HG03378 (cell line): ENCODE results near the gene RASIP1.
"Not testable (repeated sequence)": the region's sequence is repeated elsewhere in the genome, so short reads cannot be mapped to it uniquely, and the experiment has no call there.

Experiments used
- ATAC-seq: cut with Tn5 transposase; IDR thresholded peaks from one replicate; pipeline ENCODE4 v1.9.1; 2021; ENCODE audit warnings: mild to moderate bottlenecking, moderate library complexity; ENCODE audit not compliant: unreplicated experiment

RASIP1 gene, protein sequence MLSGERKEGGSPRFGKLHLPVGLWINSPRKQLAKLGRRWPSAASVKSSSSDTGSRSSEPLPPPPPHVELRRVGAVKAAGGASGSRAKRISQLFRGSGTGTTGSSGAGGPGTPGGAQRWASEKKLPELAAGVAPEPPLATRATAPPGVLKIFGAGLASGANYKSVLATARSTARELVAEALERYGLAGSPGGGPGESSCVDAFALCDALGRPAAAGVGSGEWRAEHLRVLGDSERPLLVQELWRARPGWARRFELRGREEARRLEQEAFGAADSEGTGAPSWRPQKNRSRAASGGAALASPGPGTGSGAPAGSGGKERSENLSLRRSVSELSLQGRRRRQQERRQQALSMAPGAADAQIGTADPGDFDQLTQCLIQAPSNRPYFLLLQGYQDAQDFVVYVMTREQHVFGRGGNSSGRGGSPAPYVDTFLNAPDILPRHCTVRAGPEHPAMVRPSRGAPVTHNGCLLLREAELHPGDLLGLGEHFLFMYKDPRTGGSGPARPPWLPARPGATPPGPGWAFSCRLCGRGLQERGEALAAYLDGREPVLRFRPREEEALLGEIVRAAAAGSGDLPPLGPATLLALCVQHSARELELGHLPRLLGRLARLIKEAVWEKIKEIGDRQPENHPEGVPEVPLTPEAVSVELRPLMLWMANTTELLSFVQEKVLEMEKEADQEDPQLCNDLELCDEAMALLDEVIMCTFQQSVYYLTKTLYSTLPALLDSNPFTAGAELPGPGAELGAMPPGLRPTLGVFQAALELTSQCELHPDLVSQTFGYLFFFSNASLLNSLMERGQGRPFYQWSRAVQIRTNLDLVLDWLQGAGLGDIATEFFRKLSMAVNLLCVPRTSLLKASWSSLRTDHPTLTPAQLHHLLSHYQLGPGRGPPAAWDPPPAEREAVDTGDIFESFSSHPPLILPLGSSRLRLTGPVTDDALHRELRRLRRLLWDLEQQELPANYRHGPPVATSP

DNA sequence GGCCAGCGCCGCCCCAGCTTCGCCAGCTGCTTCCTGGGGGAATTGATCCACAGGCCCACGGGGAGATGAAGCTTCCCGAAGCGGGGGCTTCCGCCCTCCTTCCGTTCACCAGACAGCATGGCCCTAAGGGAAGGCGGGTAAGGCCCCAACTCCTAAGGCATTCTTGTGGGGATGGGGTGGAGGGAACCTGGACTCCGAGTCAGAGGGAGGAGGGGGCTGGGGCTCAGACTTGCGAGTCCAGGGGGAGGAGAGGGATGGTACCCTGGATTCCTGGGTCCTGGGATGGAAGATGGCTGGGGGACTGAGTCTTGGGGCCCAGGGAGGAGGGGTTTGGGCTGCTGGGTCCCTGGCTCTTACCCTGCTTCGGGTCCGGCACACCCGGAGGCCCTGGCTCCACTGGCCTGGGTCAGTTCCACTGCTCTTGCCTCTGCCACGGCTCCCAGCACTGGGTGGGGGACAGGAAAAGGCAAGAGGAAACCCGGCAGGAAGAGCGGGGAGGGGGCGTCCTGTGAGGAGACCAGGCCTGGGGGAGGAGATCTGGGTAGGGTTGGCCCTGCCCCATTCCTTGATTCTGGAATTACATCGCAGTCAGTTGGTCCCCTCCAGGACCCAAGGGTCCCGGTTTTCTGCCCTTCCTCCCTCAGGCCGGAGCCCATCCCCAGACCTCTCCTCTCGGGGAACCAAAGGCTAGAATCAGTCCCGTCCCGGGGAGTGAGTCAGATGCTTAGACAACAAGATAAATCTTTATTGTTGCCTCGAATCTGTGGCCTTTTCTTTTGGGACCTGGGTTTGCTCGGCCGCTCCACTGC, at the start of gene RASIP1:
RASIP1 (minus strand) TSS at position 447 of the 809 bp plus-strand sequence; CDS start at position 119, 328 bp downstream.
- ATAC-seq, result no peak

DNA sequence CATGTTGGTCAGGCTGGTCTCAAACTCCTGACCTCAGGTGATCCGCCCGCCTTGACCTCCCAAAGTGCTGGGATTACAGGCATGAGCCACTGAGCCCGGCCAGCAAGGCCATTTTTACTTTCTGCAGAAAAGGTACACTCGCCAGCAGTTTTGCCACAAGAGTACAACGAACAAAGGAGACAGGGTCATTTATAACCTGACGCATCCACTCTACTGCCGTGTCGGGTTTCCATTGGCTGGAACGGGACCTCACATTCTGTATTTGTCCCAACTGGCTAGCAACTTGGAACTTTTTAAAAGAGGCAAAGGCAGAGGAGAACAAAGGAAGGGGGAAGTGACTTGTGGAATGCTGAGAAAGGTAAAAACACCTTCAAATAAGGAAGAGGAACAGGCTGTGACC, 46.9 kb upstream of the RASIP1 start:
- ATAC-seq, result not testable (repeated sequence)

DNA sequence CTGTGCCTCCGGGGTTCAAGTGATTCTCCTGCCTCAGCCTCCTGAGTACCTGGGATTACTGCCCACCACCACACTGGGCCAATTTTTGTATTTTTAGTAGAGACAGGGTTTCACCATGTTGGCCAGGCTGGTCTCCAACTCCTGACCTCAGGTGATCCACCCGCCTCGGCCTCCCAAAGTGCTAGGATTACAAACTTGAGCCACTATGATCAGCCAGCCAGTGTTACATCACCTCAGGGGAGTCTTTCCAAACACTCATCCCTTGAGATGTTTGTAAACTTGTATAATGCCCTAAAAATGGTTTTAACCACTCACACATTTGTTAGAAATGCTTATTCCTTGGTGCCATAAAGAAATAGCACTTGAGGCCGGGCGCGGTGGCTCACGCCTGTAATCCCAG, 46.0 kb upstream of the RASIP1 start:
- ATAC-seq, result not testable (repeated sequence)

DNA sequence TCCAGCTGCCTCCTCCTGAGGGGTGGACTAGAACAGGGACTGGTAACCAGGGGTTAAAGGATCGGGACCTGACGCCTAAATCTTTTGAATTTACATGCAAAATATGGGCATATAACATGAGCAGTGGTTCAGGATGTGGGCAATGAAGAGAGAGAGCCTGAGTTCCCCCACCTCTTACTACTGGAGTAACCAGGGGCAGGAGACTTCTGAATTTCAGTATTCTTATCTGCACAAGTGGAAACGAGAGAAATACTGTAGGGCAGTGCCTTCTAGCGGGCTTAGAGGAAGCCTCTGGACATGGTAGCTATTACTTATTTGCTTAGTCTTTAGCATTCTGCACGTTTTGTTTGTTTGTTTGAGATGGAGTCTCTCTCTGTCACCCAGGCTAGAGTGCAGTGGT, 44.1 kb upstream of the RASIP1 start:
- ATAC-seq, result no peak

DNA sequence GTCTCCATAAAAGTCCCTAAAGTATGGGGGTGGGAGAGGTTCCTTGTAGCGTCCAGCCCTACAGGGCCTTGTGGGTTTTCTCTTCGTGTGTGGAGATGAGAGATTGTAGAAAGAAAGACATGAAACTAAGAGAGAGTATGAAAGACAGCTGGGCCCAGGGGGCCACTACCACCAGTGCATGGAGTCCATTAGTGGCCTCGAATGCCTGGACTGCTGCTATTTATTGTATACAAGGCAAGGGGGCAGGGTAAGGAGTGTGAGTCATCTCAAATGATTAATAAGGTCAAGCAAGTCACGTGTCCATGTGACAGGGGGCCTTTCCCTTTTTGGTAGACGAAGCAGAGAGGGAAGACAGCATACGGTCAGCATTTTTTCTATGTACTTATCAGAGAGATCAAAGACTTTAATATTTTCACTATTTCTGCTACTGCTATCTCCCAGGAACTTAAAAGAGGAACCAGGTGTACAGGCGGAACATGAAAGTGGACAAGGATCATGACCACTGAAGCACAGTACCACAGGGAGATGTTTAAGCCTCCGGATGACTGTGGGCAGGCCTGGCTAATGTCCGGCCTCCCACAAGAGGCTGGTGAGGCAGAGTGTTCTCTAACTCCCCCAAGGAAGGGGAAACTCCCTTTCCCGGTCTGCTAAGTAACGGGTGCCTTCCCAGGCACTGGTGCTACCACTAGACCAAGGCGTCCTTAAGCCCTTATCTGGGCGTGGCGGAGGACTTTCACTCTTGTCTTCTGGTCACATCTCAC, 40.4 kb upstream of the RASIP1 start:
- ATAC-seq, result no peak

DNA sequence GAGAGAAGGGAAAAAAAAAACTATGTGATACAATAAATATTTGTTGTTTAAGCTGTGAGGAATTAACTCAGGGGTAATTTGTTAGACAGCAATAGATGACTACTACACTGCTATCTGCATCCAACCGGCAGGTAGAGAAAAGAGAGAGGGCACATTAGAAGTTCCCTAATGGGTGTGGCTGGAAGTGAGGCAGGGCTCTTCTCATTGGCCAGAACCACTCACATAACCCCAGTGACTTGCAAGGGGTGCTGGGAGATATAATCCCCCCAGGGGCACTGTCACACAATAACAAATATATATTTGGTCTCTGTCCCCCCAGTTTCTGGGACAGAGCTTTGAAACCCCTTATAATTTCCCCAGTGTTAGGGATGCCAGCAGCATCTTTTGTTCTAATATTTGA, 39.2 kb upstream of the RASIP1 start:
- ATAC-seq, result no peak

DNA sequence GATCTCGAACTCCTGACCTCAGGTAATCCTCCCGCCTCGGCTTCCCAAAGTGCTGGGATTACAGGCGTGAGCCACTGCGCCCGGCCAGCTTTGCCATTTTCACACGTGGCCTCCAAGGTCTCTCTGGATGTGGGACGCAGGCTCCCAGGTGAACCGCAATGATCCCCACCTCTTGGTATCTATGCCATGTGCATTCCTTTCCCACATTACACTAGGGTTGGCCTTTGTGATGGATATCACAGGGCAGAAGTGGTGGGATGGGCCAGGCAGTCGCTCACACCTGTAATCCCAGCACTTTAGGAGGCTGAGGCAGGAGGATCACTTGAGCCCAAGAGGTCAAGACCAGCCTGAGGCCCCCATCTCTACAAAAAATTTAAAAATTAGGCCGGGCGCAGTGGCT, 37.3 kb upstream of the RASIP1 start:
- ATAC-seq, result no peak

DNA sequence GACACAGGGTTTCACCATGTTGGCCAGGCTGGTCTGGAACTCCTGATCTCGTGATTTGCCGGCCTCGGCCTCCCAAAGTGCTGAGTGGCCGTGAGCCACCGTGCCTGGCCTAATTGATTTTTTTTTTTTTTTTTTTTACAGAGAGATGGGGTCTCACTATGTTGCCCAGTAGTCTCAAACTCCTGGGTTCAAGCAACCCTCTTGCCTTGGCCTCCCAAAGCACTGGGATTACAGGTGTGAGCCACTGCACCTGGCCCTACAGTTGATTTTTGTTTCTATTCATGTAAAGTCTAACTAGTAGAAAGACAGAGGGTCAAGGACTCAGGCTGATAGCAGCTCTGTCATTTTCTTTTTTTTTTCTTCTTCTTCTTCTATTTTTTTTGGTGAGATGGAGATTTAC, 36.7 kb upstream of the RASIP1 start:
- no peak for ATAC-seq

DNA sequence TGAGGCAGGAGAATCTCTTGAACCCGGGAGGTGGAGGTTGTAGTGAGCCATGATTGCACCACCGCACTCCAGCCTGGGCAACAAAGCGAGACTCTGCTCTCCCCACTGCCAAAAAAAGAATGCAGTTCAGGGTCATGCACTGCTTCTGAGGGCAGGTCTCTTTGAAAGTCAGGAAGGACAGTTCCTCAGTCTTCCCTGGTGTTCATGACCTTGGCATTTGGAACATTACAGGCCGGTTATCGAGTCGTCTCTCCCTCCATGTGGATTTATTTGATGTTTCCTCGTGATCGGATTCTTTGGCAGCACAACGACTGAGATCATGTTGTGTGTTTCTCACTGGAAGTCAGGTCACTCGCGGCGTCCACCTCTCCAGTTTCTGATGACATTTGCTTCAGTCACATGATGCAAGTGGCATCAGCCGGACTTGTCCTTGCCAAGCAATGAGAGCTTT, 32.1 kb upstream of the RASIP1 start:
- ATAC-seq, result no peak

DNA sequence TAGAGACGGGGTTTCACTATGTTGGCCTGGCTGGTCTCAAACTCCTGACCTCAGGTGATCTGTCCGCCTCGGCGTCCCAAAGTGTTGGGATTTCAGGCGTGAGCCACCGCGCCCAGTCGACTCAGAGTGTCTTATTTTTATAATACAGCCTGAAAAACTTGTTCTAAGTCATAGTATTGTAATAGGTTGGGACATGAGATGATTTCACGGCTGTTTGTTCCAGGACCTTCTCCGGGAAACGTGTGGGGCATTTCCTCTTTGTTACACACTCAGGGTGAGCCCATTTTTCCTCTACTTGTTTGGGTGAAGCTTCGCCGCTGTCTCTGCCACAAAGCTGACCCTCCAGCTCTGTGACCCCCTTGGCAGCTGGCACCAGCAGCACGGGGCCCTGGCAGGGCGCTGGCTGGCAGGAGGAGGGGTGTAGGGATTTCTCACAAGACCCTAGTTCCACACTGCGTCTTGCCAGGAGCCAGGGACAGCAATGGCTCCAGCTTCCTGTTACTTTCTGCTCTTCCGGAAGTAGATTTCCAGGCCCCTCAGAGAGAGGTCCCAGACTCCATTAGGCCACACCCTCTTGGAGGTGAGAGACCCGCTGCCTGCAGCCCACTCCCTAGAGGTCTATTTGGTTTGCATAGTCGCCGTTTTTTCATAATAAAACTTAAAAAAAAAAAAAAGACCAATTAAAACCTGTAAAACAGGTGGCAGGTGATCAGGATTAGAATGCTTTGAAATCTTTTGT, 30.5 kb upstream of the RASIP1 start:
- no peak for ATAC-seq

DNA sequence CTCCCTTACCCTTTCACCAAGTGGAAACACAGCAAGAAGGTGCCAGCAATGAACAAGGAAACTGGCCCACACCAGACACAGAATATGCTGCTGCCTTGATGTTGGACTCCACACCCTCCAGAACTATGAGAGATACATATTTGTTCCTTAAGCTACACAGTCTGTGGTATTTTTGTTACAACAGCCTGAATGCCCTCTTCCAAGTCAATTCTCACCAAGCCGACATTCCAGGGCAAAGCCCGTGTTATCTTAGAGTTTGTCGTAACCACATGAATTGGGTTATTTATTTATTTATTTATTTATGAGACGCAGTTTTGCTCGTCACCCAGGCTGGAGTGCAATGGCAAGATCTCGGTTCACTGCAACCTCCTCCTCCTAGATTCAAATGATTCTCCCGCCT, 29.9 kb upstream of the RASIP1 start:
- ATAC-seq, result no peak

DNA sequence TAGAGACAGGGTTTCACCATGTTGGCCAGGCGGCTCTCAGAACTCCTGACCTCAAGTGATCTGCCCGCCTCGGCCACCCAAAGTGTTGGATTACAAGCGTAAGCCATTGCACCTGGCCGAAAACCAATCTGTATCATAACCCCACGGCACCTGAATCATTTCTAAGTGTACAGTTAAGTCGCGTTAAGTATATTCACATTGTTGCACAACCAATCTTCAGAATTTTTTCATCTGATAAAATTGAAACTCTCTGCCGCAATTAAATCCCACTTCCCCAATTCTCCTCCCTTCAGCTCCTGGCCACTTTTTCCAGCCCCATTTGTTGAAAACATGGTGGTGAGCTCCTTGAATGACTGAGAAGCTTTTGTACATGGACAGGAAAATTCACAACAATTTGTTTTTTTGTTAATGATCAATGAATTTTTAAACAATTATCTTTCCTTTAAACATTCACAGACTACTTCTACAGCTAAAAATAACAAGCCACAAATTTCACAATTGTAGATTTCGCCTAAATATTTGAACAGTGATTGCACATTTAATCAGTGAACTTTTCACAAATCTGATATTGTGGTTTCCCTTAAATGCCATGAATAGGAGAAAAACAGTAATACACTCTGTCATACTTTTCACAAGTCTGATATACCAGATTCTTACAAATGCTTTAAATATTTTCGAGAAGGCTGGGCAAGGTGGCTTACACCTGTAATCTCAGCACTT, 28.7 kb upstream of the RASIP1 start:
- no peak for ATAC-seq

DNA sequence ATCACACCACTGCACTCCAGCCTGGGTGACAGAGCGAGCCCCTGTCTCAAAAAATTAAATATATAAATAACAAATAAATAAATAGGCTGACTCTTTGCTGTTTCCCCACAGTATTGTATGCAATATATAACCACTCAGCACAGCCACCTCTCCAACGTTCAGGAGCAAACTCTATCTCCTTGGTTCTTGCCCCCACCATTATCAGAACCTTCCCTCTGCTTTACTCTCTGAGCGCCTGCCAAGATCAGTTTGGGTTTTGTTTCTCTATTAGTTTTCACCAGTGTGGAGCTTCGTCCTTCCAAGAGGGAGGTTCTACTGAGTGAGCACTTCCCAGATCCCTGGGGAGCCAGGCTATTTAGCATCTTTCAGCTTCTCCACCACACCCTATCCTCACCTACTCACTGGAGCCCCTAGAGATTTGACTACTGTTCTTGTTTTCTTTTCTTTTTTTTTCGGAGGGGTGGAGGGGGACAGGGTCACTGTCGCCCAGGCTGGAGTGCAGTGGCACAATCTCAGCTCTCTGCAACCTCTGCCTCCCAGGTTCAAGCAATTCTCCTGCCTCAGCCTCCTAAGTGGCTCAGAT, 27.9 kb upstream of the RASIP1 start:
- ATAC-seq, result not testable (repeated sequence)

DNA sequence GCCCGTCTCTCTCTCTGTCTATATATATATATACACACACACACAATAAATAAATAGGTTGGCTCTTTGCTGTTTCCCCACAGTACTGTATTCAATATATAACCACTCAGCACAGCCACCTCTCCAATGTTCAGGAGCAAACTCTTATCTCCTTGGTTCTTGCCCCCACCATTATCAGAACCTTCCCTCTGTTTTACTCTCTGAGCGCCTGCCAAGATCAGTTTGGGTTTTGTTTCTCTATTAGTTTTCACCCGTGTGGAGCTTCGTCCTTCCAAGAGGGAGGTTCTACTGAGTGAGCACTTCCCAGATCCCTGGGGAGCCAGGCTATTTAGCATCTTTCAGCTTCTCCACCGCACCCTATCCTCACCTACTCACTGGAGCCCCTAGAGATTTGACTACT, 25.4 kb upstream of the RASIP1 start:
- not testable (repeated sequence) for ATAC-seq

DNA sequence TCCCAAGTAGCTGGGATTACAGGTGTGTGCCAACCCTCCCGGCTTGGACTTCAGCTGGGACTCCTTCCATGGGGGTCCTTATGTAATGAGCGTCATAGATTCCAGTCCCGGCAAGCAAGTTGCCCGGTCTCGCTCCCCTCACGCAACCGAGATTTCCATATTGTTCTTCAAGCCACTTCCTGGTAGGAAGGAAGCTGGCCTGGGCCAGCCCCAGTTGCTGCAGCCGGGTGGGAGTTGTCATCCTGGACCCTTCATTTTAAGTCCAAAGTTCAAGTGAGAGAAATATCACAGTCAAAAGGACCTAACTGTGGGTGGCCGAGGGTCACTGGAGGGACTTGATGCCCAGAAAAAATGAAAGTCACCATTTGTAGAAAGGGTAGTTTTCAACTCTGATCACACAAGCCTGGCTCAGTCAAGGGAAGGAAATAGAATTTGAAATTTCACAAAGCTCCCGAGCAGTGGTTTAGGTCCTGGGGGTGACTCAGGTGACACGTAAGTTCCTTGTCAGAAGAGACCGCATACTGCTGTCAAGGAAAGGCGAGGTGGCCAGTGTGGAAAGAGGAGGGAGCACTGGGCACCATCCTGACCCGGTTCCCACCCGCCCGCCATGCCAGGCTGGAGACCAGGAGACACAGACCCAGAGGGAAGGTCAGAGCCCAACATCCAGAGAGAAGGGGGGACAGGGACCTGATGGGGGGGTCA, 20.2 kb upstream of the RASIP1 start:
- no peak for ATAC-seq

DNA sequence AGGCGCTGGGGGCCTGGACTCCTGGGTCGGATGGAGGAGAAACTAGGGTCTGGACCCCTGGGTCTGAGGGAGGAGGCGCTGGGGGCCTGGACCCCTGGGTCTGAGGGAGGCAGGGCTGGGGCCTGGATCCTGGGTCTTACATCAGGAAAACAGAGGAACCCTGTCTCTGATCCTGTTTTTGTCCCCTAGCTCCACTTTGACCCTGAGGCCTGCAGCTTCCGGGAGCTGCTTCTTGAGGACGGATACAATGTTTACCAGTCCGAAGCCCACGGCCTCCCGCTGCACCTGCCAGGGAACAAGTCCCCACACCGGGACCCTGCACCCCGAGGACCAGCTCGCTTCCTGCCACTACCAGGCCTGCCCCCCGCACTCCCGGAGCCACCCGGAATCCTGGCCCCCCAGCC, 17.3 kb upstream of the RASIP1 start:
- ATAC-seq, result no peak

DNA sequence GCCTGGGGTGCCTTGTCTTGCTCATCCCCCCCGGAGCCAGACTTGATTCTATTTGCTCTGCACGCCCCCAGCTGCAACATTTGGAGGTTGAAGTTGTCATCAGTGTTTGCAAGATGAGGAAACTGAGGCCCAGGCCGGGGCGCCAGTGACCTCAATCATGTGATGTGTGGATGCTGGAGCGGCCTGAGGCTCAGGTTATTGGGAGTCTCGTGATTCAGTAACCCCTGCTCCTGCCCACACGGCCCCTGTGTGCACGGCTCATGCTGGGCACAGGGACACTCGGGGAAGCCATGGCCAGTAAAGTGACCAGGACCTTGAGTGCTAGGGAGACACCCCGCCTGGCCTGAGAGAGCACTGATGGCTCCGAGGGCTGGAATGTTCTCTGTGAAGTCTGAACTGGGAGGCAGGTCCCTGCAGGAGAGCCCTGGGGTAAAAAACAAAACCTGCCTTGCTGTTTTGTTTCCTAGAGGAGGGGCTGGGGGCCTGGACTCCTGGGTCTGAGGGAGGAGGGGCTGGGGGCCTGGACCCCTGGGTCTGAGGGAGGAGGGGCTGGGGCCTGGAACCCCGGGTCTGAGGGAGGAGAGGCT, 16.8 kb upstream of the RASIP1 start:
- ATAC-seq, result no peak
